Measurements from ENCODE around the gene CXorf58. TPM values are rescaled to one million over a fixed set of nuclear protein-coding genes. Genes with fewer than 3 reads are reported as not detected.
"Not testable (repeated sequence)": the region's sequence is repeated elsewhere in the genome, so short reads cannot be mapped to it uniquely, and the experiment has no call there.

CXorf58 gene
- not detected in 2 replicates for total RNA-seq (2022)
- Bru-seq, nascent RNA = percentile 17 among the genes with signal in this experiment
- percentile 12 among the genes with signal in this experiment for BruChase-seq, experiment 1, labeled RNA remaining after a 6-hour chase
- BruChase-seq, experiment 2, labeled RNA remaining after a 2-hour chase = percentile 14 among the genes with signal in this experiment
- long read RNA-seq = 0 reads

GRCh38 chrX:23907498-23908218, at the start of gene CXorf58, which contains the start of gene APOO:
TSS of gene CXorf58 (plus strand) at chrX:23908006. CDS start at chrX:23910303, 2,297 bp downstream.
TSS of gene APOO (minus strand) at chrX:23907938. CDS start at chrX:23907702, 236 bp downstream.
- CTCF ChIA-PET = interaction anchor here (0.6 to 2.4 kb wide), 3 partner anchors 10 to 146 kb away, joined by 3 to 22 read pairs (median 10); no protein-coding TSS in a partner anchor
- Mint-ChIP-seq H3K4me3 (ENCODE audit: low read depth, unreplicated experiment) (peak within 1 kb of the TSS; percentile 74), H3K27ac (ENCODE audit: unreplicated experiment) (no peak within 1 kb of the TSS), H3K9me3 (ENCODE audit: low read depth, unreplicated experiment) (no peaks in the 10 kb centered on the region), H3K36me3 (ENCODE audit: insufficient read depth, unreplicated experiment) (peaks cover 14% of the 10 kb centered on the region), H3K27me3 (ENCODE audit: unreplicated experiment) (no peaks in the 10 kb centered on the region), H3K4me1 (ENCODE audit: low read depth, unreplicated experiment) (peaks cover 12% of the 10 kb centered on the region)
- BruUV-seq (replicated peaks) = no TSS peak
- TF ChIP-seq, protein P1, sequence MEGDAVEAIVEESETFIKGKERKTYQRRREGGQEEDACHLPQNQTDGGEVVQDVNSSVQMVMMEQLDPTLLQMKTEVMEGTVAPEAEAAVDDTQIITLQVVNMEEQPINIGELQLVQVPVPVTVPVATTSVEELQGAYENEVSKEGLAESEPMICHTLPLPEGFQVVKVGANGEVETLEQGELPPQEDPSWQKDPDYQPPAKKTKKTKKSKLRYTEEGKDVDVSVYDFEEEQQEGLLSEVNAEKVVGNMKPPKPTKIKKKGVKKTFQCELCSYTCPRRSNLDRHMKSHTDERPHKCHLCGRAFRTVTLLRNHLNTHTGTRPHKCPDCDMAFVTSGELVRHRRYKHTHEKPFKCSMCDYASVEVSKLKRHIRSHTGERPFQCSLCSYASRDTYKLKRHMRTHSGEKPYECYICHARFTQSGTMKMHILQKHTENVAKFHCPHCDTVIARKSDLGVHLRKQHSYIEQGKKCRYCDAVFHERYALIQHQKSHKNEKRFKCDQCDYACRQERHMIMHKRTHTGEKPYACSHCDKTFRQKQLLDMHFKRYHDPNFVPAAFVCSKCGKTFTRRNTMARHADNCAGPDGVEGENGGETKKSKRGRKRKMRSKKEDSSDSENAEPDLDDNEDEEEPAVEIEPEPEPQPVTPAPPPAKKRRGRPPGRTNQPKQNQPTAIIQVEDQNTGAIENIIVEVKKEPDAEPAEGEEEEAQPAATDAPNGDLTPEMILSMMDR (IDR thresholded peaks at IDR 0.05; ENCODE audit: unreplicated experiment) = peak; percentile 63
- peak; percentile 95 for DNase-seq
- intact Hi-C loops (cut with micrococcal nuclease; ENCODE audit: unreplicated experiment) = loop anchor here (2.0 kb wide), 1 partner anchor 147 kb away; the partner anchor contains the start of gene EIF2S3

DNA sequence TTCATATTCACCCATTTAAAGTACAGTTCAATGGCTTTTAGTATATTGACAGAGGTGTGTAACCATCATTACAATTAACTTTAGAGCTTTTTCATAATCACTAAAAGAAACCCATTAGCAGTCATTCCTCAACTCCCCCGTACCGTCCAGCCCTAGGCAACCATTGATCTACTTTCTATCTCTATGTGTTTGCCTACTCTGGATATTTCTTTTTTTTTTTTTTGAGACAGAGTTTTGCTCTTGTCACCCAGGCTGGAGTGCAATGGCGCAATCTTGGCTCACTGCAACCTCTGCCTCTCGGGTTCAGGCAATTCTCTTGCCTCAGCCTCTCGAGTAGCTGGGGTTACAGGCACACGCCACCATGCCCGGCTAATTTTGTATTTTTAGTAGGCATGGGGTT, 48.6 kb upstream of the CXorf58 start:
- H3K9me3 Mint-ChIP-seq (ENCODE audit: low read depth, unreplicated experiment); DNase-seq; H3K27ac Mint-ChIP-seq (ENCODE audit: unreplicated experiment); H3K4me1 Mint-ChIP-seq (ENCODE audit: low read depth, unreplicated experiment); H3K27me3 Mint-ChIP-seq (ENCODE audit: unreplicated experiment); intact Hi-C loops (cut with micrococcal nuclease; ENCODE audit: unreplicated experiment); H3K4me3 Mint-ChIP-seq (ENCODE audit: low read depth, unreplicated experiment); CTCF ChIA-PET; BruUV-seq (replicated peaks); H3K36me3 Mint-ChIP-seq (ENCODE audit: insufficient read depth, unreplicated experiment): not testable (repeated sequence)

- CTCF ChIA-PET = no interaction called here
- intact Hi-C loops (cut with micrococcal nuclease; ENCODE audit: unreplicated experiment) = no loop called here
- TF ChIP-seq, protein P1 (IDR thresholded peaks at IDR 0.05; ENCODE audit: unreplicated experiment) = no peak
- peaks cover 3% of the 10 kb centered on the region for H3K9me3 Mint-ChIP-seq (ENCODE audit: low read depth, unreplicated experiment)
- no TSS peak for BruUV-seq (replicated peaks)
- no peak overlapping the region for H3K27ac Mint-ChIP-seq (ENCODE audit: unreplicated experiment)
- no peak overlapping the region for H3K4me3 Mint-ChIP-seq (ENCODE audit: low read depth, unreplicated experiment)
- H3K27me3 Mint-ChIP-seq (ENCODE audit: unreplicated experiment) = no peaks in the 10 kb centered on the region
- peaks cover 5% of the 10 kb centered on the region for H3K36me3 Mint-ChIP-seq (ENCODE audit: insufficient read depth, unreplicated experiment)
- no peak for DNase-seq
- no peaks in the 10 kb centered on the region for H3K4me1 Mint-ChIP-seq (ENCODE audit: low read depth, unreplicated experiment)
These were observed 46.5 kb upstream of the CXorf58 start for GRCh38 chrX:23861215-23861896.

DNA sequence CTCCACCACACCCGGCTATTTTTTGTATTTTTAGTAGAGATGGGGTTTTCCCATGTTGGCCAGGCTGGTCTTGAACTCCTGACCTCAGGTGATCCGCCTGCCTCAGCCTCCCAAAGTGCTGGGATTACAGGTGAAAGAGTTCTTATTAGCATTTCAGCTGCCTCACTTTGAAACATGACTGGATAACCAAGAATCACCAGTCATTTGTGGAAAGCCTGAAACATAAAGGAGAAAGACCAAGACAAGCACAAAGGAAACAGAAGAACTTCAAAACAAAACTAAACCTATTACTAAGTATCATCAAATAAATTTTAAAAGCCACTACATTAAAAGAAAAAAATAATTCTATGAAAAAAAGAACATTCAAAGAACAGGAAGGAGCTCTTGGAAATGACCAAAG, 45.9 kb upstream of the CXorf58 start:
- H3K27ac Mint-ChIP-seq (ENCODE audit: unreplicated experiment); BruUV-seq (replicated peaks); H3K27me3 Mint-ChIP-seq (ENCODE audit: unreplicated experiment); intact Hi-C loops (cut with micrococcal nuclease; ENCODE audit: unreplicated experiment); H3K4me3 Mint-ChIP-seq (ENCODE audit: low read depth, unreplicated experiment); DNase-seq; CTCF ChIA-PET; H3K4me1 Mint-ChIP-seq (ENCODE audit: low read depth, unreplicated experiment); H3K9me3 Mint-ChIP-seq (ENCODE audit: low read depth, unreplicated experiment); H3K36me3 Mint-ChIP-seq (ENCODE audit: insufficient read depth, unreplicated experiment): not testable (repeated sequence)

GRCh38 chrX:23864742-23865326, 43.0 kb upstream of the CXorf58 start:
- intact Hi-C loops (cut with micrococcal nuclease; ENCODE audit: unreplicated experiment) = no loop called here
- Mint-ChIP-seq H3K4me3 (ENCODE audit: low read depth, unreplicated experiment) (no peak overlapping the region), H3K4me1 (ENCODE audit: low read depth, unreplicated experiment) (no peaks in the 10 kb centered on the region), H3K27ac (ENCODE audit: unreplicated experiment) (no peak overlapping the region), H3K27me3 (ENCODE audit: unreplicated experiment) (no peaks in the 10 kb centered on the region), H3K36me3 (ENCODE audit: insufficient read depth, unreplicated experiment) (no peaks in the 10 kb centered on the region), H3K9me3 (ENCODE audit: low read depth, unreplicated experiment) (peaks cover 3% of the 10 kb centered on the region)
- no TSS peak for BruUV-seq (replicated peaks)
- TF ChIP-seq, protein P1 (IDR thresholded peaks at IDR 0.05; ENCODE audit: unreplicated experiment) = no peak
- CTCF ChIA-PET = no interaction called here
- DNase-seq = no peak
